ENCODE results near the gene LAMTOR5.

The LAMTOR5 gene

DNA sequence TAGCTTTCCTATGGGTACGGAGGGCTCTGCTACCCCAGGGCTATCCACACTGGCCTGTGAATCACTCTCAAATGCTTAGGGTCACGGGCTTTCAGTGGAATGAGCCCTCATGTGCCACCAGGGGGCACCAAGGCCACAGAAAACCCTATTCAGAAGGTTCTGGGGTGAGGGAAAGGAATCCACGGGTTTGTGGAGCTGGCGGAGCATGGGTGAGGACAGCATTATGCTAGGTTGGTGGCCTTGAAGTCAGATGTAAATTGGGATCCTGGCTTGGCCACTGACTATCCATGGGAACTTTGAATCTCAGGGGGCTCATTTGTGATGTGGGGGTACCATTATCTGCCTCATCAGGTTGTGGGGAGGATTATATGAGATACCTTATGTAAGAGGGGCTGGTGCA lies 5.1 kb upstream of the LAMTOR5 start (continued):
- TF ChIP-seq ISL1 (CRISPR knock-in tag; IDR thresholded peaks at IDR 0.05) (no peak), ZFP30 (CRISPR knock-in tag; IDR thresholded peaks at IDR 0.05) (no peak), ZNF8 (CRISPR knock-in tag; IDR thresholded peaks at IDR 0.05) (no peak), ESRRG (CRISPR knock-in tag; IDR thresholded peaks at IDR 0.05) (no peak), TCF4 (CRISPR knock-in tag; IDR thresholded peaks at IDR 0.05; ENCODE audit: borderline replicate concordance) (no peak), PPARA (CRISPR knock-in tag; IDR thresholded peaks at IDR 0.05; ENCODE audit: borderline replicate concordance) (no peak)

- no peak for TF ChIP-seq ZNF8 (CRISPR knock-in tag; IDR thresholded peaks at IDR 0.05)
- TF ChIP-seq ZFP30 (CRISPR knock-in tag; IDR thresholded peaks at IDR 0.05), result no peak
- TF ChIP-seq CSDC2 (CRISPR knock-in tag; IDR thresholded peaks at IDR 0.05), result no peak
- no peak for TF ChIP-seq ZNF565 (CRISPR knock-in tag; conservative IDR thresholded peaks at IDR 0.05; ENCODE audit: low read depth)
- TF ChIP-seq, protein P1, sequence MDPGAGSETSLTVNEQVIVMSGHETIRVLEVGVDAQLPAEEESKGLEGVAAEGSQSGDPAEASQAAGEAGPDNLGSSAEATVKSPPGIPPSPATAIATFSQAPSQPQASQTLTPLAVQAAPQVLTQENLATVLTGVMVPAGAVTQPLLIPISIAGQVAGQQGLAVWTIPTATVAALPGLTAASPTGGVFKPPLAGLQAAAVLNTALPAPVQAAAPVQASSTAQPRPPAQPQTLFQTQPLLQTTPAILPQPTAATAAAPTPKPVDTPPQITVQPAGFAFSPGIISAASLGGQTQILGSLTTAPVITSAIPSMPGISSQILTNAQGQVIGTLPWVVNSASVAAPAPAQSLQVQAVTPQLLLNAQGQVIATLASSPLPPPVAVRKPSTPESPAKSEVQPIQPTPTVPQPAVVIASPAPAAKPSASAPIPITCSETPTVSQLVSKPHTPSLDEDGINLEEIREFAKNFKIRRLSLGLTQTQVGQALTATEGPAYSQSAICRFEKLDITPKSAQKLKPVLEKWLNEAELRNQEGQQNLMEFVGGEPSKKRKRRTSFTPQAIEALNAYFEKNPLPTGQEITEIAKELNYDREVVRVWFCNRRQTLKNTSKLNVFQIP (CRISPR knock-in tag; IDR thresholded peaks at IDR 0.05; ENCODE audit: borderline replicate concordance, low read depth), result no peak
- TF ChIP-seq PATZ1 (CRISPR knock-in tag; IDR thresholded peaks at IDR 0.05; ENCODE audit: borderline replicate concordance), result no peak
- no peak for TF ChIP-seq GLIS3 (CRISPR knock-in tag; IDR thresholded peaks at IDR 0.05)
- ATAC-seq, result no peak
Measured at GRCh38 chr1:110411173-110411735, 3.8 kb upstream of the LAMTOR5 start.

GRCh38 chr1:110409316-110409715 lies 1.8 kb upstream of the LAMTOR5 start:
- no peak for ATAC-seq
- TF ChIP-seq CREB5 (CRISPR knock-in tag; IDR thresholded peaks at IDR 0.05; ENCODE audit: low read depth), result no peak
- no peak for TF ChIP-seq CSRNP3 (CRISPR knock-in tag; IDR thresholded peaks at IDR 0.05)
- TF ChIP-seq ZNF565 (CRISPR knock-in tag; conservative IDR thresholded peaks at IDR 0.05; ENCODE audit: low read depth), result no peak
- TF ChIP-seq RARB (CRISPR knock-in tag; IDR thresholded peaks at IDR 0.05), result no peak
- no peak for TF ChIP-seq CSDC2 (CRISPR knock-in tag; IDR thresholded peaks at IDR 0.05)
- no peak for TF ChIP-seq ARNTL (CRISPR knock-in tag; IDR thresholded peaks at IDR 0.05; ENCODE audit: borderline replicate concordance, low read depth)
- no peak for TF ChIP-seq SNAI2 (CRISPR knock-in tag; IDR thresholded peaks at IDR 0.05)
- TF ChIP-seq ISL1 (CRISPR knock-in tag; IDR thresholded peaks at IDR 0.05), result no peak
- TF ChIP-seq, protein P2, sequence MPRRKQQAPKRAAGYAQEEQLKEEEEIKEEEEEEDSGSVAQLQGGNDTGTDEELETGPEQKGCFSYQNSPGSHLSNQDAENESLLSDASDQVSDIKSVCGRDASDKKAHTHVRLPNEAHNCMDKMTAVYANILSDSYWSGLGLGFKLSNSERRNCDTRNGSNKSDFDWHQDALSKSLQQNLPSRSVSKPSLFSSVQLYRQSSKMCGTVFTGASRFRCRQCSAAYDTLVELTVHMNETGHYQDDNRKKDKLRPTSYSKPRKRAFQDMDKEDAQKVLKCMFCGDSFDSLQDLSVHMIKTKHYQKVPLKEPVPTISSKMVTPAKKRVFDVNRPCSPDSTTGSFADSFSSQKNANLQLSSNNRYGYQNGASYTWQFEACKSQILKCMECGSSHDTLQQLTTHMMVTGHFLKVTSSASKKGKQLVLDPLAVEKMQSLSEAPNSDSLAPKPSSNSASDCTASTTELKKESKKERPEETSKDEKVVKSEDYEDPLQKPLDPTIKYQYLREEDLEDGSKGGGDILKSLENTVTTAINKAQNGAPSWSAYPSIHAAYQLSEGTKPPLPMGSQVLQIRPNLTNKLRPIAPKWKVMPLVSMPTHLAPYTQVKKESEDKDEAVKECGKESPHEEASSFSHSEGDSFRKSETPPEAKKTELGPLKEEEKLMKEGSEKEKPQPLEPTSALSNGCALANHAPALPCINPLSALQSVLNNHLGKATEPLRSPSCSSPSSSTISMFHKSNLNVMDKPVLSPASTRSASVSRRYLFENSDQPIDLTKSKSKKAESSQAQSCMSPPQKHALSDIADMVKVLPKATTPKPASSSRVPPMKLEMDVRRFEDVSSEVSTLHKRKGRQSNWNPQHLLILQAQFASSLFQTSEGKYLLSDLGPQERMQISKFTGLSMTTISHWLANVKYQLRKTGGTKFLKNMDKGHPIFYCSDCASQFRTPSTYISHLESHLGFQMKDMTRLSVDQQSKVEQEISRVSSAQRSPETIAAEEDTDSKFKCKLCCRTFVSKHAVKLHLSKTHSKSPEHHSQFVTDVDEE (CRISPR knock-in tag; IDR thresholded peaks at IDR 0.05), result no peak
- TF ChIP-seq BACH2 (CRISPR knock-in tag; IDR thresholded peaks at IDR 0.05; ENCODE audit: borderline replicate concordance), result no peak
- TF ChIP-seq ZFP30 (CRISPR knock-in tag; IDR thresholded peaks at IDR 0.05), result no peak
- no peak for TF ChIP-seq GLIS3 (CRISPR knock-in tag; IDR thresholded peaks at IDR 0.05)
- TF ChIP-seq TOX (CRISPR knock-in tag; IDR thresholded peaks at IDR 0.05; ENCODE audit: borderline replicate concordance), result no peak
- TF ChIP-seq, protein P1 (CRISPR knock-in tag; IDR thresholded peaks at IDR 0.05; ENCODE audit: borderline replicate concordance, low read depth), result no peak

All from SK-N-SH treated with all-trans-retinoic acid at 6 μM for 48 hours (cell line).